GM23338 (cell line): ENCODE data around the gene SIN3B. TPM values are rescaled to one million over a fixed set of nuclear protein-coding genes. Genes with fewer than 3 reads are reported as not detected.

Experiments
- ATAC-seq: fragments of 200-7000 bp; cut with Tn5 transposase; 3 replicates; pipeline ENCODE4 v1.9.1; 2020
- DNase-seq: peaks from one replicate; pipeline ENCODE4 v3.0.0-alpha.2; 2015; ENCODE audit warnings: low spot score
- H2AFZ ChIP-seq: fragments of 200-600 bp; sonication (generic); 2 replicates; pipeline ENCODE4 v1.8.0; 2016; ENCODE audit warnings: antibody characterized with exemption, mild to moderate bottlenecking, moderate library complexity
- H3F3A ChIP-seq: fragments of 200-600 bp; sonication (generic); replicated peaks from 2 replicates; pipeline ENCODE4 v1.8.0; 2017; ENCODE audit warnings: antibody characterized with exemption, mixed run types, low read depth
- H3K27ac ChIP-seq: fragments of 200-600 bp; sonication (generic); 2 replicates; pipeline ENCODE4 v1.6.1; 2016; ENCODE audit warnings: low read depth
- H3K27me3 ChIP-seq: fragments of 200-600 bp; sonication (generic); 2 replicates; pipeline ENCODE4 v1.8.0; 2016; ENCODE audit warnings: mild to moderate bottlenecking, mixed run types, moderate library complexity; ENCODE audit not compliant: insufficient read depth
- H3K36me3 ChIP-seq: fragments of 200-600 bp; sonication (generic); 2 replicates; pipeline ENCODE4 v1.8.0; 2016; ENCODE audit warnings: mild to moderate bottlenecking; ENCODE audit not compliant: insufficient read depth
- H3K4me1 ChIP-seq: fragments of 200-600 bp; sonication (generic); 2 replicates; pipeline ENCODE4 v1.8.0; 2016; ENCODE audit warnings: mild to moderate bottlenecking, moderate library complexity; ENCODE audit not compliant: insufficient read depth
- H3K4me2 ChIP-seq: fragments of 200-600 bp; sonication (generic); 2 replicates; pipeline ENCODE4 v1.7.1; 2017; ENCODE audit warnings: mixed run types
- H3K4me3 ChIP-seq: fragments of 200-600 bp; sonication (generic); 2 replicates; pipeline ENCODE4 v1.6.1; 2016; ENCODE audit warnings: mixed run types
- H3K79me2 ChIP-seq: fragments of 200-600 bp; sonication (generic); replicated peaks from 2 replicates; pipeline ENCODE4 v1.8.0; 2017; ENCODE audit warnings: mild to moderate bottlenecking; ENCODE audit not compliant: insufficient read depth
- H3K9me2 ChIP-seq: fragments of 200-600 bp; sonication (generic); 2 replicates; pipeline ENCODE4 v1.8.0; 2017; ENCODE audit not compliant: insufficient read depth
- H4K20me1 ChIP-seq: fragments of 200-600 bp; sonication (generic); replicated peaks from 2 replicates; pipeline ENCODE4 v1.8.0; 2017; ENCODE audit warnings: mild to moderate bottlenecking; ENCODE audit not compliant: insufficient read depth
- H3K27ac Mint-ChIP-seq: 2 replicates; pipeline ENCODE4 v1.8.0; 2020; ENCODE audit warnings: inconsistent platforms, mild to moderate bottlenecking, moderate library complexity, mixed read lengths
- H3K27me3 Mint-ChIP-seq: 3 replicates; pipeline ENCODE4 v1.8.0; 2022; ENCODE audit warnings: low read depth, mild to moderate bottlenecking, moderate library complexity, mixed read lengths, inconsistent platforms; ENCODE audit not compliant: insufficient read depth, poor library complexity
- H3K36me3 Mint-ChIP-seq: 3 replicates; pipeline ENCODE4 v1.8.0; 2021; ENCODE audit warnings: low read depth, mild to moderate bottlenecking, inconsistent platforms, moderate library complexity, mixed read lengths
- H3K4me1 Mint-ChIP-seq: 3 replicates; pipeline ENCODE4 v1.8.0; 2020; ENCODE audit warnings: mild to moderate bottlenecking, inconsistent platforms, mixed read lengths
- H3K4me3 Mint-ChIP-seq: 3 replicates; pipeline ENCODE4 v1.8.0; 2021; ENCODE audit warnings: moderate library complexity, mild to moderate bottlenecking, inconsistent platforms, mixed read lengths
- H3K9me3 Mint-ChIP-seq: 3 replicates; pipeline ENCODE4 v1.8.0; 2020; ENCODE audit warnings: moderate library complexity, mild to moderate bottlenecking, inconsistent platforms, mixed read lengths
- CREB1 ChIP-seq: fragments of 250-450 bp; sonication (Bioruptor Pico); IDR thresholded peaks from 2 replicates; pipeline ENCODE4 v1.5.0; 2020; ENCODE audit warnings: low read depth, mild to moderate bottlenecking, moderate library complexity
- CTCF ChIP-seq, 2 experiments: fragments of 200-600 bp in 1 of 2; sonication (generic) in 1 of 2; conservative IDR thresholded peaks; 2 replicates each; pipeline versions ENCODE4 v1.5.1 to v1.6.1; 2016 to 2017; ENCODE audit warnings: antibody characterized with exemption in 2 of 2, low read depth in 2 of 2, mild to moderate bottlenecking in 2 of 2, moderate library complexity in 1 of 2
- EZH2 ChIP-seq: fragments of 200-600 bp; sonication (generic); IDR thresholded peaks from one replicate; pipeline ENCODE4 v1.8.0; 2017; ENCODE audit warnings: antibody characterized with exemption, mild to moderate bottlenecking, low read depth; ENCODE audit not compliant: unreplicated experiment
- EZH2phosphoT487 ChIP-seq: fragments of 200-600 bp; sonication (generic); IDR thresholded peaks from one replicate; pipeline ENCODE4 v1.8.1; 2018; ENCODE audit warnings: antibody characterized with exemption; ENCODE audit not compliant: unreplicated experiment
- JUNB ChIP-seq: IDR thresholded peaks from one replicate; pipeline ENCODE4 v1.6.1; 2016; ENCODE audit warnings: antibody characterized with exemption; ENCODE audit not compliant: unreplicated experiment
- NANOG ChIP-seq: IDR thresholded peaks from 2 replicates; pipeline ENCODE4 v1.6.1; 2016; ENCODE audit warnings: antibody characterized with exemption, borderline replicate concordance
- POLR2AphosphoS5 ChIP-seq: IDR thresholded peaks from 2 replicates; pipeline ENCODE4 v1.6.1; 2016; ENCODE audit warnings: antibody characterized with exemption, low read depth
- STAT1 ChIP-seq: IDR thresholded peaks from one replicate; pipeline ENCODE4 v1.6.1; 2016; ENCODE audit warnings: antibody characterized with exemption; ENCODE audit not compliant: unreplicated experiment
- ZNF114 ChIP-seq: fragments of 250-450 bp; sonication (Bioruptor Pico); IDR thresholded peaks from 2 replicates; pipeline ENCODE4 v1.5.0; 2020; ENCODE audit warnings: mild to moderate bottlenecking, moderate library complexity
- ZNF331 ChIP-seq: fragments of 250-450 bp; sonication (Bioruptor Pico); IDR thresholded peaks from 2 replicates; pipeline ENCODE4 v1.5.0; 2020; ENCODE audit warnings: low read depth, mild to moderate bottlenecking, moderate library complexity
- polyA plus RNA-seq: library from polyadenylated mRNA; unstranded; fragments of >200 nt; fragmentation: Nextera tagmentation; extraction: Ambion mirVana; gene quantifications from 2 replicates; pipeline ENCODE4 v1.2.1, GENCODE V29; 2016
- total RNA-seq: library from RNA; depleted of rRNA; stranded (reverse); fragments of >200 nt; shearing (Covaris generic); gene quantifications from 2 replicates; pipeline ENCODE4 v1.2.3, GENCODE V29; 2014
- TF ChIP-seq, protein P1 (sequence below): IDR thresholded peaks from 2 replicates; pipeline ENCODE4 v1.6.1; 2016; ENCODE audit warnings: antibody characterized with exemption
- TF ChIP-seq, protein P2 (sequence below): fragments of 250-450 bp; sonication (Bioruptor Pico); IDR thresholded peaks from 2 replicates; pipeline ENCODE4 v1.5.0; 2020; ENCODE audit warnings: mild to moderate bottlenecking, moderate library complexity
- TF ChIP-seq, protein P3 (sequence below): IDR thresholded peaks from one replicate; pipeline ENCODE4 v1.6.1; 2018; ENCODE audit warnings: antibody characterized with exemption; ENCODE audit not compliant: unreplicated experiment

SIN3B gene
- total and polyA plus RNA-seq, 2 experiments from 2014 or later = 37.6 to 68.6 TPM

DNA sequence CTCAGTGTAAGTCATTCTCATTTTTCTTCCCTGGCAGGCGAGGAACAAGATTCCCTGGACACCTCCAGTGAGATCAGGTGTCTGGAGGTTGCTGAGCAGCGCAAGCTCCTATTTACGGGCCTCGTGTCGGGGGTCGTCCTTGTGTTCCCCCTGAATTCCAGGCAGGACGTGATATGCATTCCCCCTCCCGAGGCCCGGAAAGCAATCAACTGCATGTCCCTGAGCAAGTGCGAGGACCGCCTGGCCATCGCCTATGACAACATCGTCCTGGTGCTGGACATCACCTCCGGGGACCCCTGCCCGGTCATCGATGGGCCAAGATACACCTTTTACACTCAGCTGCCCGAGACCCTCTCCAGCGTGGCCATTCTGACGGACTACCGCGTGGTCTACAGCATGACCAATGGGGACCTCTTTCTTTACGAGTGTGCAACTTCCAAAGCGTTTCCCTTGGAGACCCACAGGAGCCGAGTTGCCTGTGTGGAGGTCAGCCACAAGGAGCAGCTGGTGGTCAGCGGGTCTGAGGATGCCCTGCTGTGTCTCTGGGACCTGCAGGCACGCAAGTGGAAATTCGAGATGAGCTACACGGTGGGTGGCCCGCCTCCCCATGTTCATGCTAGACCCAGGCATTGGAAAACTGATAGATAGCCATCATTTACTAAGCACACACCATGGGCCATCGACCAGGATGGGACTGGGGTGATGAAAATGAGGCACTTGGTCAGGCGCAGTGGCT lies 21.5 kb upstream of the SIN3B start:
- no peaks in the 10 kb centered on the region for H3K4me1 ChIP-seq
- H3K36me3 ChIP-seq = no peaks in the 10 kb centered on the region
- H3K27ac Mint-ChIP-seq = no peak overlapping the region
- H3K27me3 ChIP-seq = no peaks in the 10 kb centered on the region
- H2AFZ ChIP-seq = no peak overlapping the region
- ATAC-seq (no peak), DNase-seq (no peak)
- no peak overlapping the region for H3K4me2 ChIP-seq
- H3K4me1 Mint-ChIP-seq = 0 out of 3 replicates have a peak, but pooled peaks cover 2% of the 10 kb centered on the region
- H3K4me3 ChIP-seq = no peak overlapping the region
- no peaks in the 10 kb centered on the region for H3K9me2 ChIP-seq
- H3K27ac ChIP-seq = no peak overlapping the region
- H3K36me3 Mint-ChIP-seq = no peaks in the 10 kb centered on the region
- no peaks in the 10 kb centered on the region for H3K79me2 ChIP-seq
- no peaks in the 10 kb centered on the region for H4K20me1 ChIP-seq
- peaks cover 7% of the 10 kb centered on the region; the same call in 1 of the 3 replicates for H3K9me3 Mint-ChIP-seq
- no peak overlapping the region for H3K4me3 Mint-ChIP-seq
- TF ChIP-seq EZH2 (no peak), POLR2AphosphoS5 (no peak), EZH2phosphoT487 (no peak), ZNF114 (CRISPR knock-in tag) (no peak), CTCF (conservative IDR thresholded peaks at IDR 0.05; ENCODE audit: low read depth in 2 of 2) (no peak), STAT1 (no peak), ZNF331 (CRISPR knock-in tag) (no peak), CREB1 (CRISPR knock-in tag) (no peak), NANOG (no peak), JUNB (no peak)
- TF ChIP-seq, protein P1, sequence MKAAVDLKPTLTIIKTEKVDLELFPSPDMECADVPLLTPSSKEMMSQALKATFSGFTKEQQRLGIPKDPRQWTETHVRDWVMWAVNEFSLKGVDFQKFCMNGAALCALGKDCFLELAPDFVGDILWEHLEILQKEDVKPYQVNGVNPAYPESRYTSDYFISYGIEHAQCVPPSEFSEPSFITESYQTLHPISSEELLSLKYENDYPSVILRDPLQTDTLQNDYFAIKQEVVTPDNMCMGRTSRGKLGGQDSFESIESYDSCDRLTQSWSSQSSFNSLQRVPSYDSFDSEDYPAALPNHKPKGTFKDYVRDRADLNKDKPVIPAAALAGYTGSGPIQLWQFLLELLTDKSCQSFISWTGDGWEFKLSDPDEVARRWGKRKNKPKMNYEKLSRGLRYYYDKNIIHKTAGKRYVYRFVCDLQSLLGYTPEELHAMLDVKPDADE = no peak
- TF ChIP-seq, protein P2, sequence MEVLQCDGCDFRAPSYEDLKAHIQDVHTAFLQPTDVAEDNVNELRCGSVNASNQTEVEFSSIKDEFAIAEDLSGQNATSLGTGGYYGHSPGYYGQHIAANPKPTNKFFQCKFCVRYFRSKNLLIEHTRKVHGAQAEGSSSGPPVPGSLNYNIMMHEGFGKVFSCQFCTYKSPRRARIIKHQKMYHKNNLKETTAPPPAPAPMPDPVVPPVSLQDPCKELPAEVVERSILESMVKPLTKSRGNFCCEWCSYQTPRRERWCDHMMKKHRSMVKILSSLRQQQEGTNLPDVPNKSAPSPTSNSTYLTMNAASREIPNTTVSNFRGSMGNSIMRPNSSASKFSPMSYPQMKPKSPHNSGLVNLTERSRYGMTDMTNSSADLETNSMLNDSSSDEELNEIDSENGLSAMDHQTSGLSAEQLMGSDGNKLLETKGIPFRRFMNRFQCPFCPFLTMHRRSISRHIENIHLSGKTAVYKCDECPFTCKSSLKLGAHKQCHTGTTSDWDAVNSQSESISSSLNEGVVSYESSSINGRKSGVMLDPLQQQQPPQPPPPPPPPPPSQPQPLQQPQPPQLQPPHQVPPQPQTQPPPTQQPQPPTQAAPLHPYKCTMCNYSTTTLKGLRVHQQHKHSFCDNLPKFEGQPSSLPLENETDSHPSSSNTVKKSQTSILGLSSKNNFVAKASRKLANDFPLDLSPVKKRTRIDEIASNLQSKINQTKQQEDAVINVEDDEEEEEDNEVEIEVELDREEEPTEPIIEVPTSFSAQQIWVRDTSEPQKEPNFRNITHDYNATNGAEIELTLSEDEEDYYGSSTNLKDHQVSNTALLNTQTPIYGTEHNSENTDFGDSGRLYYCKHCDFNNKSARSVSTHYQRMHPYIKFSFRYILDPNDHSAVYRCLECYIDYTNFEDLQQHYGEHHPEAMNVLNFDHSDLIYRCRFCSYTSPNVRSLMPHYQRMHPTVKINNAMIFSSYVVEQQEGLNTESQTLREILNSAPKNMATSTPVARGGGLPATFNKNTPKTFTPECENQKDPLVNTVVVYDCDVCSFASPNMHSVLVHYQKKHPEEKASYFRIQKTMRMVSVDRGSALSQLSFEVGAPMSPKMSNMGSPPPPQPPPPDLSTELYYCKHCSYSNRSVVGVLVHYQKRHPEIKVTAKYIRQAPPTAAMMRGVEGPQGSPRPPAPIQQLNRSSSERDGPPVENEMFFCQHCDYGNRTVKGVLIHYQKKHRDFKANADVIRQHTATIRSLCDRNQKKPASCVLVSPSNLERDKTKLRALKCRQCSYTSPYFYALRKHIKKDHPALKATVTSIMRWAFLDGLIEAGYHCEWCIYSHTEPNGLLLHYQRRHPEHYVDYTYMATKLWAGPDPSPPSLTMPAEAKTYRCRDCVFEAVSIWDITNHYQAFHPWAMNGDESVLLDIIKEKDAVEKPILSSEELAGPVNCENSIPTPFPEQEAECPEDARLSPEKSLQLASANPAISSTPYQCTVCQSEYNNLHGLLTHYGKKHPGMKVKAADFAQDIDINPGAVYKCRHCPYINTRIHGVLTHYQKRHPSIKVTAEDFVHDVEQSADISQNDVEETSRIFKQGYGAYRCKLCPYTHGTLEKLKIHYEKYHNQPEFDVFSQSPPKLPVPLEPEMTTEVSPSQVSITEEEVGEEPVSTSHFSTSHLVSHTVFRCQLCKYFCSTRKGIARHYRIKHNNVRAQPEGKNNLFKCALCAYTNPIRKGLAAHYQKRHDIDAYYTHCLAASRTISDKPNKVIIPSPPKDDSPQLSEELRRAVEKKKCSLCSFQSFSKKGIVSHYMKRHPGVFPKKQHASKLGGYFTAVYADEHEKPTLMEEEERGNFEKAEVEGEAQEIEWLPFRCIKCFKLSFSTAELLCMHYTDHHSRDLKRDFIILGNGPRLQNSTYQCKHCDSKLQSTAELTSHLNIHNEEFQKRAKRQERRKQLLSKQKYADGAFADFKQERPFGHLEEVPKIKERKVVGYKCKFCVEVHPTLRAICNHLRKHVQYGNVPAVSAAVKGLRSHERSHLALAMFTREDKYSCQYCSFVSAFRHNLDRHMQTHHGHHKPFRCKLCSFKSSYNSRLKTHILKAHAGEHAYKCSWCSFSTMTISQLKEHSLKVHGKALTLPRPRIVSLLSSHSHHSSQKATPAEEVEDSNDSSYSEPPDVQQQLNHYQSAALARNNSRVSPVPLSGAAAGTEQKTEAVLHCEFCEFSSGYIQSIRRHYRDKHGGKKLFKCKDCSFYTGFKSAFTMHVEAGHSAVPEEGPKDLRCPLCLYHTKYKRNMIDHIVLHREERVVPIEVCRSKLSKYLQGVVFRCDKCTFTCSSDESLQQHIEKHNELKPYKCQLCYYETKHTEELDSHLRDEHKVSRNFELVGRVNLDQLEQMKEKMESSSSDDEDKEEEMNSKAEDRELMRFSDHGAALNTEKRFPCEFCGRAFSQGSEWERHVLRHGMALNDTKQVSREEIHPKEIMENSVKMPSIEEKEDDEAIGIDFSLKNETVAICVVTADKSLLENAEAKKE (CRISPR knock-in tag) = no peak
- TF ChIP-seq, protein P3, sequence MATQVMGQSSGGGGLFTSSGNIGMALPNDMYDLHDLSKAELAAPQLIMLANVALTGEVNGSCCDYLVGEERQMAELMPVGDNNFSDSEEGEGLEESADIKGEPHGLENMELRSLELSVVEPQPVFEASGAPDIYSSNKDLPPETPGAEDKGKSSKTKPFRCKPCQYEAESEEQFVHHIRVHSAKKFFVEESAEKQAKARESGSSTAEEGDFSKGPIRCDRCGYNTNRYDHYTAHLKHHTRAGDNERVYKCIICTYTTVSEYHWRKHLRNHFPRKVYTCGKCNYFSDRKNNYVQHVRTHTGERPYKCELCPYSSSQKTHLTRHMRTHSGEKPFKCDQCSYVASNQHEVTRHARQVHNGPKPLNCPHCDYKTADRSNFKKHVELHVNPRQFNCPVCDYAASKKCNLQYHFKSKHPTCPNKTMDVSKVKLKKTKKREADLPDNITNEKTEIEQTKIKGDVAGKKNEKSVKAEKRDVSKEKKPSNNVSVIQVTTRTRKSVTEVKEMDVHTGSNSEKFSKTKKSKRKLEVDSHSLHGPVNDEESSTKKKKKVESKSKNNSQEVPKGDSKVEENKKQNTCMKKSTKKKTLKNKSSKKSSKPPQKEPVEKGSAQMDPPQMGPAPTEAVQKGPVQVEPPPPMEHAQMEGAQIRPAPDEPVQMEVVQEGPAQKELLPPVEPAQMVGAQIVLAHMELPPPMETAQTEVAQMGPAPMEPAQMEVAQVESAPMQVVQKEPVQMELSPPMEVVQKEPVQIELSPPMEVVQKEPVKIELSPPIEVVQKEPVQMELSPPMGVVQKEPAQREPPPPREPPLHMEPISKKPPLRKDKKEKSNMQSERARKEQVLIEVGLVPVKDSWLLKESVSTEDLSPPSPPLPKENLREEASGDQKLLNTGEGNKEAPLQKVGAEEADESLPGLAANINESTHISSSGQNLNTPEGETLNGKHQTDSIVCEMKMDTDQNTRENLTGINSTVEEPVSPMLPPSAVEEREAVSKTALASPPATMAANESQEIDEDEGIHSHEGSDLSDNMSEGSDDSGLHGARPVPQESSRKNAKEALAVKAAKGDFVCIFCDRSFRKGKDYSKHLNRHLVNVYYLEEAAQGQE = no peak
- H3K27me3 Mint-ChIP-seq = peaks cover 4% of the 10 kb centered on the region
- no peaks in the 10 kb centered on the region for H3F3A ChIP-seq
